Natural killer cell (primary cell): ENCODE results near the gene TUBGCP6. TPM values are rescaled to one million over a fixed set of nuclear protein-coding genes. Genes with fewer than 3 reads are reported as not detected.
A peak's percentile ranks its signal among the peaks of the same experiment; 100 is the strongest.

Experiments used
- ATAC-seq, 3 donors: fragments of 150-1000 bp in 2 of 3; fragments of 200-7000 bp in 1 of 3; cut with Tn5 transposase; 1 replicate in 1 of 3; 2 replicates in 2 of 3; pipeline ENCODE4 v1.10.0; 2021; ENCODE audit warnings: mild to moderate bottlenecking in 2 of 3, moderate library complexity in 2 of 3
- DNase-seq, 2 donors: peaks; one replicate each; pipeline versions ENCODE4 v3.0.0 to v3.0.0-alpha.2; 2013 to 2021; ENCODE audit warnings: mixed read lengths in 1 of 2
- H3K27ac ChIP-seq: one replicate; pipeline ENCODE4 v1.5.1; 2013; ENCODE audit warnings: mild to moderate bottlenecking, low read length
- H3K27me3 ChIP-seq: one replicate; pipeline ENCODE4 v1.6.1; 2013; ENCODE audit warnings: low read length; ENCODE audit not compliant: control insufficient read depth, insufficient read depth
- H3K36me3 ChIP-seq: one replicate; pipeline ENCODE4 v1.6.1; 2013; ENCODE audit warnings: low read length; ENCODE audit not compliant: control insufficient read depth, insufficient read depth
- H3K4me1 ChIP-seq: one replicate; pipeline ENCODE4 v1.6.1; 2013; ENCODE audit warnings: low read length; ENCODE audit not compliant: control insufficient read depth, insufficient read depth
- H3K4me3 ChIP-seq: one replicate; pipeline ENCODE4 v1.5.1; 2013; ENCODE audit warnings: low read length
- H3K9me3 ChIP-seq: one replicate; pipeline ENCODE4 v1.6.1; 2013; ENCODE audit warnings: low read length; ENCODE audit not compliant: control insufficient read depth, insufficient read depth
- H3K27ac Mint-ChIP-seq, 2 donors: one replicate each; pipeline ENCODE4 v1.8.0; 2022; ENCODE audit warnings: mild to moderate bottlenecking in 2 of 2, mixed read lengths in 2 of 2, moderate library complexity in 1 of 2
- H3K27me3 Mint-ChIP-seq, 2 donors: one replicate each; pipeline ENCODE4 v1.8.0; 2022; ENCODE audit warnings: low read depth in 2 of 2, mixed read lengths in 2 of 2
- H3K36me3 Mint-ChIP-seq: one replicate; pipeline ENCODE4 v1.8.0; 2022; ENCODE audit warnings: mixed read lengths
- H3K4me1 Mint-ChIP-seq, 2 donors: one replicate each; pipeline ENCODE4 v1.8.0; 2022; ENCODE audit warnings: mixed read lengths in 2 of 2
- H3K4me3 Mint-ChIP-seq: one replicate; pipeline ENCODE4 v1.8.0; 2022; ENCODE audit warnings: mild to moderate bottlenecking, moderate library complexity, mixed read lengths
- H3K9me3 Mint-ChIP-seq, 2 donors: one replicate each; pipeline ENCODE4 v1.8.0; 2022; ENCODE audit warnings: mixed read lengths in 2 of 2
- WGBS: methylation state at CpG from one replicate; pipeline ENCODE4 v1.1.7; 2013; ENCODE audit warnings: missing lambda C conversion rate; ENCODE audit not compliant: insufficient coverage; 5-methylcytosine and 5-hydroxymethylcytosine counted together
- intact Hi-C: fragments of 100-400 bp; cut with micrococcal nuclease; formaldehyde crosslinking; loops from one replicate; pipeline ENCODE4 v1.14.2; 2022
- total RNA-seq, 4 donors: library from RNA; stranded (reverse); fragments of 120-200 nt in 1 of 4; gene quantifications; one replicate each; pipeline versions ENCODE4 v1.2.3 to v1.2.4, GENCODE V29; 2013 to 2022
- TF ChIP-seq, protein P1 (sequence below): fragments of 200-600 bp; IDR thresholded peaks from one replicate; pipeline ENCODE4 v1.8.0; 2022; ENCODE audit warnings: antibody characterized with exemption

TUBGCP6 gene
- total RNA-seq, 3 donors from 2014 or later (not counting 1 experiment from before 2014, with no cell fraction given), result 105 to 126 (median 118) TPM

DNA sequence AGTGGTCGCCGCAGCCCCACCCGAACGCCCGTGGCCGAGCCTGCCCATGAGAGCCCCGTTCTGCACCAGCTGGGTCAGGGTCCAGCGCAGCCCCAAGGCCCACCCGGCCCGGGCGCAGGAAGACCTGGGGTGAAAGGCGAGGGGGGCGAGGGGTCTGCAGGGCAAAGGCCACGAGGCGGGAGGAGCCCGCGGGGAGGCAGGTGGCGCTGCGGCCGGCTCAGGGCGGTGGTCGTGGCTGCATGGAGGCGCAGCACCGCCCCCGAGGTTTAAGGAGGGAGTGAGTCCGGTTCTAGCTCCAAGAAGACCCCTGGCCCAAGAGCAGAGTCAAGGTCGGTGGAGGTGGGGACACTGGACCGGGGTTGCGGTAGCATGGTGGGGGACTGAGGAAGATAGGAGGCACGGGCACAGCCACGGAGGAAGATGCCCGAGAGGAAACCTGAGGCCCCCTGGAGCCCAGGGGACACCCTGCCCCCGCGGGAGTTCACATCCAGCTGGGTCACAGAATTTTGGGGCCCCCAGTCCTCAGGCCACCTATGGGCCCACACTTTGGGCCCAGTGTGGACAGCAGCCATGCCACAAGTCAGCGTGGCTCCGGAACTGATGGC is 6.8 kb upstream of the TUBGCP6 start:
- DNase-seq (peak; percentile 31 to 47), ATAC-seq (peak in 2 of 3 donors; percentile 8 to 19)
- Histone ChIP-seq H3K36me3 (peaks cover 14% of the 10 kb centered on the region), H3K9me3 (no peaks in the 10 kb centered on the region), H3K27ac (peak overlapping the region; percentile 47), H3K27me3 (no peaks in the 10 kb centered on the region), H3K4me1 (peaks cover 46% of the 10 kb centered on the region), H3K4me3 (no peak overlapping the region)
- peak overlapping the region in 1 of 2 donors; percentile 59 for H3K27ac Mint-ChIP-seq
- H3K4me3 Mint-ChIP-seq, result peak overlapping the region; percentile 74
- intact Hi-C loops, result loop anchor here (2.0 to 5.0 kb wide), 4 partner anchors 76 to 441 kb away; partner anchors contain the start of genes DENND6B and PPP6R2
- WGBS, result 6% methylated on average over 36 of the region's 36 CpGs
- H3K27me3 Mint-ChIP-seq, result no peaks in the 10 kb centered on the region
- TF ChIP-seq, protein P1, sequence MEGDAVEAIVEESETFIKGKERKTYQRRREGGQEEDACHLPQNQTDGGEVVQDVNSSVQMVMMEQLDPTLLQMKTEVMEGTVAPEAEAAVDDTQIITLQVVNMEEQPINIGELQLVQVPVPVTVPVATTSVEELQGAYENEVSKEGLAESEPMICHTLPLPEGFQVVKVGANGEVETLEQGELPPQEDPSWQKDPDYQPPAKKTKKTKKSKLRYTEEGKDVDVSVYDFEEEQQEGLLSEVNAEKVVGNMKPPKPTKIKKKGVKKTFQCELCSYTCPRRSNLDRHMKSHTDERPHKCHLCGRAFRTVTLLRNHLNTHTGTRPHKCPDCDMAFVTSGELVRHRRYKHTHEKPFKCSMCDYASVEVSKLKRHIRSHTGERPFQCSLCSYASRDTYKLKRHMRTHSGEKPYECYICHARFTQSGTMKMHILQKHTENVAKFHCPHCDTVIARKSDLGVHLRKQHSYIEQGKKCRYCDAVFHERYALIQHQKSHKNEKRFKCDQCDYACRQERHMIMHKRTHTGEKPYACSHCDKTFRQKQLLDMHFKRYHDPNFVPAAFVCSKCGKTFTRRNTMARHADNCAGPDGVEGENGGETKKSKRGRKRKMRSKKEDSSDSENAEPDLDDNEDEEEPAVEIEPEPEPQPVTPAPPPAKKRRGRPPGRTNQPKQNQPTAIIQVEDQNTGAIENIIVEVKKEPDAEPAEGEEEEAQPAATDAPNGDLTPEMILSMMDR, result no peak
- H3K9me3 Mint-ChIP-seq, result no peaks in the 10 kb centered on the region
- H3K36me3 Mint-ChIP-seq, result no peaks in the 10 kb centered on the region
- peaks cover 0 to 17% of the 10 kb centered on the region in 2 donors for H3K4me1 Mint-ChIP-seq

DNA sequence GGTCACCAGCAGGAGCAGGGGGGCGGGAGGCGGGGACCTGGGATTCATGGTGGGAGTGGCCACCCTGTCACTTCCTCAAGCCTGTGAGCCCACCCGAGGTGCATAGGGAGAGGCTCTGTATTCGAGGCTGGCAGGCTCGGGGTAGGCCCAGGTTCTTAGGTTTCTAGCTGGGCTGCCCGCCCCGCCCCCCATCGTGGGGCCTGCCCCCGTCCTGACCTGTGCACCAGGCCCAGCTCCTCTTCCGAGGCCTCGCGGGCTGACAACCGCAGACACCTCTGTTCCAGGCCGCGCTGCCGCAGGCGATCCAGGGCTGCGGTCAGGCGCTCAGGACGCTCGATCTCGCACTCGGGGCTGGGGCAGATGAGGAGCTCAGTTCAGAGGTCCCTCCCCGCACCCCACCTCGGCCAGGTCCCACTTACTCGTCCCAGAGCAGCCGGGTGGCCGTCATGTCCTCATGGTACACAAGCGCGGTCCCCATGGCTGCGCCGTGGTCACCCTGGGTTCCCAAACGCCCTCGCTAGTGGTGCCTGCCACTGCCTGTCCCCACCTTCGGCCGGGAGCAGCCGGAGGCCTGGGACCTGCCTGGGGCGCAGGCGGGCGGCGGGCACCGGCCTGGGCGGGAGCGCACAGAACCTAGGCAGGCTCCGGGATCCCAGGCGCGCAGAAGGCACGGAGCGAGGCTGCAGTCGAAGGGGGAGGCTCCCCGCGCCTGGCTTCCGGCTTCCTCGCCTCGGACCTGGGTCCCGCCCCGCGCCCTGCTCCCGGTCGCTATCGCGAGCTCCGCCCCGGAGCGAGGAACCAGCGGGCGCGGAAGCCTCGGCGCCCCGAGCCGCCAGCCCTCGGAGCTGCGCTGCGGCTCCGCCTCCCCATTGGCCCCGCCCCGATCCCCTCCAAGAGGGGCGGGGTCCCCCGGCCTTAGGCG is 6.0 kb upstream of the TUBGCP6 start, which contains the start of gene HDAC10:
Gene HDAC10, minus strand, starts transcription at position 711 of the 922 bp plus-strand sequence. Its CDS starts 233 bp downstream, at position 478.
- WGBS, result under 1% methylated on average over 81 of the region's 81 CpGs
- ATAC-seq (peak; percentile 58 to 64 (median 64)), DNase-seq (peak; percentile 60 to 90)
- Histone ChIP-seq H3K27me3 (no peaks in the 10 kb centered on the region), H3K36me3 (peaks cover 21% of the 10 kb centered on the region), H3K4me3 (peak within 1 kb of the TSS; percentile 80), H3K27ac (peak within 1 kb of the TSS; percentile 68), H3K9me3 (no peaks in the 10 kb centered on the region), H3K4me1 (peaks cover 52% of the 10 kb centered on the region)
- TF ChIP-seq, protein P1, result no peak
- peaks cover 0 to 17% of the 10 kb centered on the region in 2 donors for H3K4me1 Mint-ChIP-seq
- H3K9me3 Mint-ChIP-seq, result no peaks in the 10 kb centered on the region
- peak within 1 kb of the TSS in 1 of 2 donors; percentile 62 for H3K27ac Mint-ChIP-seq
- no peaks in the 10 kb centered on the region for H3K36me3 Mint-ChIP-seq
- H3K4me3 Mint-ChIP-seq, result peak within 1 kb of the TSS; percentile 74
- H3K27me3 Mint-ChIP-seq, result no peaks in the 10 kb centered on the region
- intact Hi-C loops, result loop anchor here (5.0 kb wide), 3 partner anchors 76 to 441 kb away; partner anchors contain the start of gene DENND6B

DNA sequence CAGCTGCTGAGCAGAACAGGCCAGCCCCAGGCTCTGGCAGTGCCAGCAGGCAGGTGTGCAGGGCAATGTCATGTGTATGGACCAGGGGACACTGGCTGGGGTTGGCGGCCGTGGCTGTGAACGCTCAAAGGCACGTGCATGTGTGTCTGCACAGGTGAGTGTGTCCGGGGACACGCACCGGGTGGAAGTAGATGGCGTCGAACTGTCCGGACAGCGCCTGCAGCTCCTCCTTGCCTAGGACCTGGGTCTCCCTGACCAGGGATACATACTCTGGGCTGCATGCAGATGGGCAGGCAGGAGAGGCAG is 5.4 kb upstream of the TUBGCP6 start:
- H3K36me3 Mint-ChIP-seq, result no peaks in the 10 kb centered on the region
- intact Hi-C loops, result loop anchor here (5.0 kb wide), 3 partner anchors 77 to 442 kb away; partner anchors contain the start of gene DENND6B
- Histone ChIP-seq H3K27ac (peak overlapping the region; percentile 68), H3K9me3 (no peaks in the 10 kb centered on the region), H3K4me3 (peak overlapping the region; percentile 80), H3K36me3 (peaks cover 21% of the 10 kb centered on the region), H3K4me1 (peaks cover 58% of the 10 kb centered on the region), H3K27me3 (no peaks in the 10 kb centered on the region)
- TF ChIP-seq, protein P1, result no peak
- 82% methylated on average over 11 of the region's 11 CpGs for WGBS
- DNase-seq (no peak), ATAC-seq (no peak)
- H3K9me3 Mint-ChIP-seq, result no peaks in the 10 kb centered on the region
- no peaks in the 10 kb centered on the region for H3K27me3 Mint-ChIP-seq
- H3K4me1 Mint-ChIP-seq, result peaks cover under 1 to 17% of the 10 kb centered on the region in 2 donors
- peak overlapping the region in 1 of 2 donors; percentile 62 for H3K27ac Mint-ChIP-seq
- H3K4me3 Mint-ChIP-seq, result peak overlapping the region; percentile 72
